GM12801 (cell line): Measurements from ENCODE around the gene MYO1B.

ENCODE experiments used
- TF ChIP-seq, protein P1 (sequence below): IDR thresholded peaks from one replicate; pipeline ENCODE4 v1.5.1; 2011; ENCODE audit warnings: control low read depth; ENCODE audit not compliant: insufficient read length; ENCODE audit errors: extremely low read depth

Gene MYO1B

DNA sequence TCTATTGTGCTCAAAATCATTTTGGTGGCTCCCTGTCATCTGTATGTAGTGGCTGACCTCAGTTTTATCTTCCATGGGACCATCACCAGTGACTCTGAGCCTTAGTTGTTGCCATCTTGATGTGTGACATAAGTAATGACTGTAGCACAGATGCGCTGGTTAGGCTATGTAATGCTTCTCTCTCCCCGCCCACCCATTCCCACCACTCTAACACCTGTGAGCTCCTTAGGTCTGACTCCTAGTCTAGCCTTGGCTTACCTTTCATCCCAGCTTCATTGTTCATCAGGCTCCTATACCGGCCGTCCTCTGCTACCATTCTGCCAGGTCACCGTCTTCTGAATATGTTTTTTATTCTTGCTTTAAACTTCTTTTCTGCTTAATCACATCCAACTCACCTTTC, 17.2 kb downstream of the MYO1B start:
- TF ChIP-seq, protein P1, sequence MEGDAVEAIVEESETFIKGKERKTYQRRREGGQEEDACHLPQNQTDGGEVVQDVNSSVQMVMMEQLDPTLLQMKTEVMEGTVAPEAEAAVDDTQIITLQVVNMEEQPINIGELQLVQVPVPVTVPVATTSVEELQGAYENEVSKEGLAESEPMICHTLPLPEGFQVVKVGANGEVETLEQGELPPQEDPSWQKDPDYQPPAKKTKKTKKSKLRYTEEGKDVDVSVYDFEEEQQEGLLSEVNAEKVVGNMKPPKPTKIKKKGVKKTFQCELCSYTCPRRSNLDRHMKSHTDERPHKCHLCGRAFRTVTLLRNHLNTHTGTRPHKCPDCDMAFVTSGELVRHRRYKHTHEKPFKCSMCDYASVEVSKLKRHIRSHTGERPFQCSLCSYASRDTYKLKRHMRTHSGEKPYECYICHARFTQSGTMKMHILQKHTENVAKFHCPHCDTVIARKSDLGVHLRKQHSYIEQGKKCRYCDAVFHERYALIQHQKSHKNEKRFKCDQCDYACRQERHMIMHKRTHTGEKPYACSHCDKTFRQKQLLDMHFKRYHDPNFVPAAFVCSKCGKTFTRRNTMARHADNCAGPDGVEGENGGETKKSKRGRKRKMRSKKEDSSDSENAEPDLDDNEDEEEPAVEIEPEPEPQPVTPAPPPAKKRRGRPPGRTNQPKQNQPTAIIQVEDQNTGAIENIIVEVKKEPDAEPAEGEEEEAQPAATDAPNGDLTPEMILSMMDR = no peak

DNA sequence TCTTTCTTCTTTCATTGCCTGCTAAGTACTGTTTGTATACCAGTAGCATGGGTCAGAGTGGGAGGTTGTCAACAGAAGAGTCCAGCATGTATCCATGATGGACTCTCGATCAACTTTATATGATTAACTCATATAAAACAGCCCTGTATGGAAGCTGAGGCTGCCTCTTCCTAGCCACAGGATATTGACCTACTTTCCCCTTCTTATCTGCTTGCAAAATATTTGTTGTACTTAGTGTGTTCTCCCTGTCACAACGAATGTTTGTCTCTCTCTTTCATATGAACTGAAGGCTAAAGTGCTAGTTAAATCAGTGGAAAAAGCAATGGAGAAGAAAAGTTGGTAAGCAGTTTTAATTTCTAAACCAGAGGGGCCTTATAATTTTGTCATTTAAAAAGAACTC, 17.8 kb downstream of the MYO1B start:
- TF ChIP-seq, protein P1 = no peak

- TF ChIP-seq, protein P1 = no peak
These were observed 19.5 kb downstream of the MYO1B start for GRCh38 chr2:191264647-191265081.

- TF ChIP-seq, protein P1 = no peak
These were observed 20.3 kb downstream of the MYO1B start for GRCh38 chr2:191265311-191266170.

DNA sequence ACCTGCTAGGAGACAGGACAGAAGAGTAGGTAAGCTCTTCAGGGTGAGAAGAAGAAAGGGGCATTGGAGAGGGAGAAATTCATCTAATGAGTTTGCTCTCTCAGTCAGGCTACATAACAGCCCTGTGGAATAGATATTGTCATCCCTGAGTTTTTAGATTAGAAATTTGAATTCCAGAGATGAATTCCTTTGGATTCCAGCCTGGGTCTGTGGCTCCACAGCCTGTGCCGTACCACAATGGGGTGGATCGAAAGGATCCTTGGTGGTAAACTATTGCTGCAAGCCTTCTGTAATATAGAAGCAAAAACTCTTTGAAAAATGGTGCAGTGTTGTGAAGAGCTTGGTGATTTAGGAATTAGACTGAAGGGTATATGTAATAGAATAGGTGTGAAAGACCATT, 21.0 kb downstream of the MYO1B start:
- TF ChIP-seq, protein P1 = no peak

DNA sequence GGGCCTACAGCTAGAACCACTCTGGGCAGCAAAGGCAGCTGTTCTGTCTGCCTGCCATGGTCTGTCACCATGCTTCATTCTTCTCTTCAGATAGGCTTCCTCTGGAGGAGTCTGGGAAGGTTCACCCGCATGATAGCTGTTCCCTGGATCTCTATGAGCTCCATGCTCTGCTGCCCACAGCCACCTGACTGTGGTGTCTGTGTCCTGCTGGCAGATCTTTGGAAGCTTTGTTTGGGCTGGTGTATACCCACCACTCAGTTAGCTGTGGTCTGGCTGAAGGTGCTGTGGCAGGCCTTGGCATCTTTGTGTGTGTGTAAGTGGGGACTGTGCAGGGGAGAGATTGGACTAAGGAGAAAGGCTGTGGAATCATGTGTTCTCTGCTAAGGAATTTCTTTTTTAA, 23.4 kb downstream of the MYO1B start:
- TF ChIP-seq, protein P1 = no peak

- TF ChIP-seq, protein P1 = no peak
These were observed 25.3 kb downstream of the MYO1B start for GRCh38 chr2:191270306-191271161.
